GM23338 (cell line): Measurements from ENCODE around the gene CHCHD6.

Experiments used
- CREB1 ChIP-seq: fragments of 250-450 bp; sonication (Bioruptor Pico); IDR thresholded peaks from 2 replicates; pipeline ENCODE4 v1.5.0; 2020; ENCODE audit warnings: low read depth, mild to moderate bottlenecking, moderate library complexity
- CTCF ChIP-seq, 2 experiments: fragments of 200-600 bp in 1 of 2; sonication (generic) in 1 of 2; conservative IDR thresholded peaks; 2 replicates each; pipeline versions ENCODE4 v1.5.1 to v1.6.1; 2016 to 2017; ENCODE audit warnings: antibody characterized with exemption in 2 of 2, low read depth in 2 of 2, mild to moderate bottlenecking in 2 of 2, moderate library complexity in 1 of 2
- EZH2 ChIP-seq: fragments of 200-600 bp; sonication (generic); IDR thresholded peaks from one replicate; pipeline ENCODE4 v1.8.0; 2017; ENCODE audit warnings: antibody characterized with exemption, mild to moderate bottlenecking, low read depth; ENCODE audit not compliant: unreplicated experiment
- EZH2phosphoT487 ChIP-seq: fragments of 200-600 bp; sonication (generic); IDR thresholded peaks from one replicate; pipeline ENCODE4 v1.8.1; 2018; ENCODE audit warnings: antibody characterized with exemption; ENCODE audit not compliant: unreplicated experiment
- JUNB ChIP-seq: IDR thresholded peaks from one replicate; pipeline ENCODE4 v1.6.1; 2016; ENCODE audit warnings: antibody characterized with exemption; ENCODE audit not compliant: unreplicated experiment
- POLR2AphosphoS5 ChIP-seq: IDR thresholded peaks from 2 replicates; pipeline ENCODE4 v1.6.1; 2016; ENCODE audit warnings: antibody characterized with exemption, low read depth
- REST ChIP-seq: IDR thresholded peaks from one replicate; pipeline ENCODE4 v1.6.1; 2018; ENCODE audit warnings: antibody characterized with exemption; ENCODE audit not compliant: unreplicated experiment
- ZNF114 ChIP-seq: fragments of 250-450 bp; sonication (Bioruptor Pico); IDR thresholded peaks from 2 replicates; pipeline ENCODE4 v1.5.0; 2020; ENCODE audit warnings: mild to moderate bottlenecking, moderate library complexity

GRCh38 chr3:126974756-126975155 is 270.7 kb downstream of the CHCHD6 start:
- TF ChIP-seq CTCF (conservative IDR thresholded peaks at IDR 0.05; ENCODE audit: low read depth in 2 of 2) (no peak), POLR2AphosphoS5 (no peak), REST (no peak), EZH2phosphoT487 (no peak), EZH2 (no peak), ZNF114 (CRISPR knock-in tag) (no peak), CREB1 (no peak), JUNB (no peak)
